Thoracic aorta (tissue), 2 donors: ENCODE measurements around the gene PIGN. TPM values are rescaled to one million over a fixed set of nuclear protein-coding genes. Genes with fewer than 3 reads are reported as not detected.

Experiments used
- ATAC-seq: fragments of 150-250 bp; one replicate; pipeline ENCODE4 v1.8.0; 2017; ENCODE audit warnings: low read depth; ENCODE audit not compliant: insufficient number of reproducible peaks, low FRiP score
- DNase-seq: peaks from one replicate; pipeline ENCODE4 v3.0.0-alpha.2; 2020; ENCODE audit warnings: low spot score
- H3K27ac ChIP-seq, 2 donors: fragments of 200-600 bp; sonication (generic); 1 replicate in 1 of 2; 2 replicates in 1 of 2; pipeline ENCODE4 v1.5.1; 2016; ENCODE audit warnings: mild to moderate bottlenecking in 2 of 2, moderate library complexity in 2 of 2
- H3K27me3 ChIP-seq: fragments of 200-600 bp; sonication (generic); replicated peaks from 2 replicates; pipeline ENCODE4 v1.6.0; 2016; ENCODE audit warnings: mild to moderate bottlenecking; ENCODE audit not compliant: insufficient read depth
- H3K36me3 ChIP-seq: fragments of 200-600 bp; sonication (generic); one replicate; pipeline ENCODE4 v1.5.1; 2016
- H3K4me1 ChIP-seq, 2 donors: fragments of 200-600 bp; sonication (generic); 1 replicate in 1 of 2; 2 replicates in 1 of 2; pipeline versions ENCODE4 v1.5.1 to v1.6.0; 2016; ENCODE audit warnings: low read depth in 2 of 2, mild to moderate bottlenecking in 1 of 2; ENCODE audit not compliant: control insufficient read depth in 1 of 2
- H3K4me3 ChIP-seq: fragments of 200-600 bp; sonication (generic); 2 replicates; pipeline ENCODE4 v1.5.1; 2016; ENCODE audit warnings: mild to moderate bottlenecking
- H3K9me3 ChIP-seq: fragments of 200-600 bp; sonication (generic); 2 replicates; pipeline ENCODE4 v1.5.1; 2016
- total RNA-seq, 2 donors: library from RNA; depleted of rRNA; stranded (reverse); fragments of >200 nt; gene quantifications; one replicate each; pipeline versions ENCODE4 v1.1.0 to v1.2.3, GENCODE V29; 2016
- TF ChIP-seq, protein P1 (sequence below): fragments of 200-600 bp; sonication (generic); IDR thresholded peaks from one replicate; pipeline ENCODE4 v1.5.1; 2019; ENCODE audit warnings: antibody characterized with exemption

PIGN gene
- total RNA-seq, 2 donors from 2014 or later: 24.2 to 31.8 TPM

DNA sequence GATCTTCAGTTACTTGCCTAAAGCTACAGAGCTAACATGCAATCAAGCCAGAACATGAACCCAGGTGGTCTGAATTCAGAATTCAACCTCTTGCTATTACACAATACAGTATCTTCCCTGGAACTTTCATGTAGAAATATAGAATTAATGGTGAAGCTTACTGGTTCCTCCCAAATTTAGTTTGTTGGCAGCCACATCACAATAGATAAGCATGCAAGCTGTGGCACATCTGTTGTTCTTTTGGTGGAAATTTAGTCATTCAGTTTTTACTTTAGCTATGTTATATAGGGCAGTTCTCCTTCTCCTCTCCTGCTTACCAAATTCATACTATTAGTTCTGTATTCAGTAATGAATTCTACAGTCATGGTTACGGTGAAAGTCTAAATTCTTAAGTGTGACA lies 193.0 kb downstream of the PIGN start:
- no peak overlapping the region for H3K27ac ChIP-seq
- H3K4me3 ChIP-seq: no peak overlapping the region
- H3K4me1 ChIP-seq: peaks cover 27 to 38% of the 10 kb centered on the region in 2 donors
- no peaks in the 10 kb centered on the region for H3K27me3 ChIP-seq
- no peaks in the 10 kb centered on the region for H3K36me3 ChIP-seq
- DNase-seq (no peak), ATAC-seq (no peak)
- H3K9me3 ChIP-seq: no peaks in the 10 kb centered on the region
- TF ChIP-seq, protein P1, sequence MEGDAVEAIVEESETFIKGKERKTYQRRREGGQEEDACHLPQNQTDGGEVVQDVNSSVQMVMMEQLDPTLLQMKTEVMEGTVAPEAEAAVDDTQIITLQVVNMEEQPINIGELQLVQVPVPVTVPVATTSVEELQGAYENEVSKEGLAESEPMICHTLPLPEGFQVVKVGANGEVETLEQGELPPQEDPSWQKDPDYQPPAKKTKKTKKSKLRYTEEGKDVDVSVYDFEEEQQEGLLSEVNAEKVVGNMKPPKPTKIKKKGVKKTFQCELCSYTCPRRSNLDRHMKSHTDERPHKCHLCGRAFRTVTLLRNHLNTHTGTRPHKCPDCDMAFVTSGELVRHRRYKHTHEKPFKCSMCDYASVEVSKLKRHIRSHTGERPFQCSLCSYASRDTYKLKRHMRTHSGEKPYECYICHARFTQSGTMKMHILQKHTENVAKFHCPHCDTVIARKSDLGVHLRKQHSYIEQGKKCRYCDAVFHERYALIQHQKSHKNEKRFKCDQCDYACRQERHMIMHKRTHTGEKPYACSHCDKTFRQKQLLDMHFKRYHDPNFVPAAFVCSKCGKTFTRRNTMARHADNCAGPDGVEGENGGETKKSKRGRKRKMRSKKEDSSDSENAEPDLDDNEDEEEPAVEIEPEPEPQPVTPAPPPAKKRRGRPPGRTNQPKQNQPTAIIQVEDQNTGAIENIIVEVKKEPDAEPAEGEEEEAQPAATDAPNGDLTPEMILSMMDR: no peak

DNA sequence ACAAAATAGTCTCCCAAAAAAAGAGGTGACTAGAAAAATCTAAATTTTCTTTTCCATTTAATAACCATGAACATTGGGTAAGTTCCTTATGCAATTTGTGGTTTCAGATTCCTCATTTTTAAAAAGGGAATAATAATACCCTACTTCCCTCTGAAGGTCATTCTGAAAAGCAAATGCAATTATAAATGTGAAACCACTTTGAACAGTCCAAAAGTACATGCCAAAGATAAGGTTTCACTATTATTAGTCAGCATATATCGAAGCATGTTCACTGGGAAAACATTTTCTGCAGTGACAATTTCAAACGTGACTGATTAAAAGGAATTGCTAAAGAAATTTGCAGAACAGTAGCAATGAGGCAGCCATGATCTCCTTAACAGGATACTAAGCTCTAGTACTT lies 193.9 kb downstream of the PIGN start:
- Histone ChIP-seq H3K4me1 (peaks cover 27 to 33% of the 10 kb centered on the region in 2 donors), H3K9me3 (no peaks in the 10 kb centered on the region), H3K27ac (peak overlapping the region; percentile 46 to 52), H3K4me3 (no peak overlapping the region), H3K27me3 (no peaks in the 10 kb centered on the region), H3K36me3 (no peaks in the 10 kb centered on the region)
- DNase-seq (no peak), ATAC-seq (no peak)
- TF ChIP-seq, protein P1: no peak

DNA sequence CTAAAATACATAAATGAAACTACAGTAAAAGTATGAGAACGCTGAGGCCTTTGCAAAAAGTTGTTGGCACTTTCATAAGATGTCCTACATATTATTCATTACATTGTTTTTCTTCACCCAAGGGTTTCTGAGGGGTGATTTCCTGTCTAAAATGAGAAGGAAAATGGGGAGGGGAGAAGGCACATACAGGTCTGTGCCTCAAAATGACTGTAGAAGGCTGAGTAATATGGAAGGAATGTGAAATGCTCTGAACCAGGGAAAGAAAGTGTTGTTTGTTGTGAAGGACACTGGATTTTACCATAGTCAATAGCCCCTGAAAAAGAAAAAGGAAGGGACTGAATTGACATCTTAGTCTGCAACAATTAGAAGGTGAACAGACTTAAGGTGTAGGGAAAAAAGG lies 194.6 kb downstream of the PIGN start:
- TF ChIP-seq, protein P1: no peak
- no peaks in the 10 kb centered on the region for H3K36me3 ChIP-seq
- peak overlapping the region; percentile 46 to 52 for H3K27ac ChIP-seq
- H3K4me3 ChIP-seq: no peak overlapping the region
- peak; percentile 16 for ATAC-seq
- DNase-seq: no peak
- no peaks in the 10 kb centered on the region for H3K27me3 ChIP-seq
- H3K9me3 ChIP-seq: no peaks in the 10 kb centered on the region
- peaks cover 27 to 33% of the 10 kb centered on the region in 2 donors for H3K4me1 ChIP-seq

DNA sequence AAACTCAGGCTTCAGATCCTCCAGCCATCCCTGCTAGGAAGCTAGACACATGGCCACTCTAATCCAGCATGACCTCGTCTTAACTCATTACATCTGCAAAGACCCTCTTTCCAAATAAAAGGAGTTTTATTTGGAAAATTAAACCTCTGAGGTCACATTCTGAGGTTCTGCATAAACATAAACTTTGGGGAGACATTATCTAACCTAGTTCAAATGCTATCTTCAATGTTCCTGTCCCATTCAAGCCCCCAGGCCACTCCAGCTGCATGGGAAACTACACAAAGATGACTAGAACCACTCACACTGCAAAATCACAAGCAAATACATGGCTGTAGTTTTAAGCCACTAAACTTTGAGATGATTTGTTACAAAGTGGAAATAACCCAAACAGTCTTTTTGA lies 195.0 kb downstream of the PIGN start:
- ATAC-seq (no peak), DNase-seq (no peak)
- Histone ChIP-seq H3K4me1 (peaks cover 27 to 33% of the 10 kb centered on the region in 2 donors), H3K4me3 (no peak overlapping the region), H3K36me3 (no peaks in the 10 kb centered on the region), H3K27ac (peak overlapping the region; percentile 46 to 52), H3K9me3 (no peaks in the 10 kb centered on the region), H3K27me3 (no peaks in the 10 kb centered on the region)
- TF ChIP-seq, protein P1: no peak

DNA sequence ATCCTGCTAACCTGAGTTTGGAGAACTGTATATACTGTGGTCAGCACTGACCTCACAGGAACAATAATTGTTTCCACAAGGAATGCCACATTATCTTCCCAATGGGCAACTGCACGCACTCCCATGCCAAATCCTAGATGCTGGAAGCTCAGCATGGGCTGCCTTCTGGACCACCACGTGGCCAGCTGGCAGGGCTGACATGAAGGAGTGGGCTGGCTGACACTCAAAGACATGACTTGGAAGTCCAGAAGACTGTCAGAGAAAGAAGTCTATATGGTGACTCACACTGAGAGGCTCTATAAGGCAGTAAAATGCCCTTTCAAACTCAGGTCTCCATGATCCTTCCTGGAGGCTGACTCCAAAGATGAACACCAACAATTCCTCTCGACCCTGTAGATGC lies 195.7 kb downstream of the PIGN start:
- Histone ChIP-seq H3K27ac (peak overlapping the region; percentile 46 to 52), H3K4me3 (no peak overlapping the region), H3K9me3 (no peaks in the 10 kb centered on the region), H3K36me3 (no peaks in the 10 kb centered on the region), H3K27me3 (no peaks in the 10 kb centered on the region), H3K4me1 (peaks cover 27 to 33% of the 10 kb centered on the region in 2 donors)
- DNase-seq (no peak), ATAC-seq (no peak)
- TF ChIP-seq, protein P1: no peak

Other genes starting within 250 kb of the PIGN start
- 10 to 100 TPM; 36.0 to 48.9 TPM for gene RELCH, start 199 bp upstream of the PIGN start, total RNA-seq
- 10 to 100 TPM in 1 of 2 donors, 1 to 10 TPM in 1; 4.9 to 14.2 TPM for gene TNFRSF11A, start 138.3 kb upstream of the PIGN start, total RNA-seq